ENCODE measurements around the gene PTPRG.

The PTPRG gene

DNA sequence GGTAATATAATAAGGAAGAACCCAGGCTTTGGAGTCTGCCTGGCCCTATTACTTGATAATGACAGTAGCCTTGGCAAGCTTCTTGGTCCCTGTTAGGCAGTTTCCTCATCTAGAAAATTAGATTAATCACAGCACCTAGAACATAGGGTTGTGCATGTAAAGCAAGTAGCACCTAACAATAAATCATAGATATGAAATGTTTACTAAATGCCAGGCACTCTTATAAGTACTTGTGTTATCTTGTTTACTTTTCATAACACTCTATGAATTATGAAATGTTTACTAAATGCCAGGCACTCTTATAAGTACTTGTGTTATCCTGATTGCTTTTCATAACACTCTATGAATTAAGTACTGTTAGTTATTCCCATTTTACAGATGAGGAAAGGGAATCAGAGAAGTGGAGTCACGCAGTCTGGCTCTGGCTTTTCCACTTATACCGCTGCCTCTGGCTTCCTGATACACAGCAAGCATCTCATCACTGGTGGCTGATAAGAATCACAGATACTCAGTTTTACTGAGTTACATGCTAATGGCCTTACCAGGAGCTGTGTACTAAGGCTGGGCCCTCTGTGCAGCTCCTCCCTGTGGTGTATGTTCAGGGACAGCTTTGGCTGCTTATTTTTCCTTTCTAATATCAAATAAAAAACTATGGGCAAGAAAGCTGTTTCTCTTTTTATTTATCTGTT, 688.6 kb downstream of the PTPRG start:
- Histone ChIP-seq H3K79me2 (no peaks in the 10 kb centered on the region), H2AFZ (no peak overlapping the region), H3K36me3 (ENCODE audit: control insufficient read depth, insufficient read depth, low read length) (no peaks in the 10 kb centered on the region), H3K4me2 (ENCODE audit: low read length) (no peak overlapping the region), H3K9ac (no peak overlapping the region), H3K4me1 (peaks cover 13% of the 10 kb centered on the region), H3K27me3 (ENCODE audit: control insufficient read depth, insufficient read depth, low read length) (no peaks in the 10 kb centered on the region), H3K4me3 (ENCODE audit: low read depth, low read length) (no peak overlapping the region), H3K9me3 (ENCODE audit: control insufficient read depth, low read length) (no peaks in the 10 kb centered on the region), H3K27ac (no peak overlapping the region)
- TF ChIP-seq, protein P1, sequence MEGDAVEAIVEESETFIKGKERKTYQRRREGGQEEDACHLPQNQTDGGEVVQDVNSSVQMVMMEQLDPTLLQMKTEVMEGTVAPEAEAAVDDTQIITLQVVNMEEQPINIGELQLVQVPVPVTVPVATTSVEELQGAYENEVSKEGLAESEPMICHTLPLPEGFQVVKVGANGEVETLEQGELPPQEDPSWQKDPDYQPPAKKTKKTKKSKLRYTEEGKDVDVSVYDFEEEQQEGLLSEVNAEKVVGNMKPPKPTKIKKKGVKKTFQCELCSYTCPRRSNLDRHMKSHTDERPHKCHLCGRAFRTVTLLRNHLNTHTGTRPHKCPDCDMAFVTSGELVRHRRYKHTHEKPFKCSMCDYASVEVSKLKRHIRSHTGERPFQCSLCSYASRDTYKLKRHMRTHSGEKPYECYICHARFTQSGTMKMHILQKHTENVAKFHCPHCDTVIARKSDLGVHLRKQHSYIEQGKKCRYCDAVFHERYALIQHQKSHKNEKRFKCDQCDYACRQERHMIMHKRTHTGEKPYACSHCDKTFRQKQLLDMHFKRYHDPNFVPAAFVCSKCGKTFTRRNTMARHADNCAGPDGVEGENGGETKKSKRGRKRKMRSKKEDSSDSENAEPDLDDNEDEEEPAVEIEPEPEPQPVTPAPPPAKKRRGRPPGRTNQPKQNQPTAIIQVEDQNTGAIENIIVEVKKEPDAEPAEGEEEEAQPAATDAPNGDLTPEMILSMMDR (IDR thresholded peaks at IDR 0.05), result no peak

DNA sequence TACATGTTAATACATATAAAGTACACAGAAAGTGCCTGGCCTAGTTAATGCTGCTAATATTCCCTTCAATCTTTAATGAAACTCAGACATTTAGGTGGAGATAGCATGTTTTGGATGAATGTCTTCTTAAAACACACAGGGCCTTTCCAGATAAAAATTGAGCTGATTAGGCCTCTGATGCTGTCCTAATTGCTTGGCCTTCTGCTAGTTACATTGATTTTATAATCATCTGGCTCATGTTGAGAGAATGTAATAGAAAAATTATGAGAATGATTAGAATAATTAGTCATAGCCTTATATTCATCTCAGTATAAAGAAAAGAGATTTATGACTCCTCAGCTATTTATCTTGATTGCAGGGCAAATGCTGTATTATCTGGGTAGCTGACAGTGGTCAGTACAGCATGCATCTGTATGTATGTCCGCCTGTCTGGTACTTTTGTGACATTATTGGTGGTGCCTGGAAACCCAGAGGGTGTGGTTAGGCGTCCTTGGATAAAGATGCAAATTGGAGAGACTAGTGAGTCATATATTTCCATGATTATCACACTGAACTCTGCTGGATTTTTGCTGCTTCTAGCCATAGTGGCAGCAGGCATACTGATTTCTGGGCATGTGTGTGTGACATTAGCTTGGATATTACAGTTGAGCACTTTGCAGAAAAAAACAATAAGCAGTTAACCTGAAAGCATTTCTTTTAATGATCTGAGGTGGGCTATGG, 691.2 kb downstream of the PTPRG start:
- Histone ChIP-seq H3K79me2 (no peaks in the 10 kb centered on the region), H3K27ac (no peak overlapping the region), H3K9me3 (ENCODE audit: control insufficient read depth, low read length) (no peaks in the 10 kb centered on the region), H3K27me3 (ENCODE audit: control insufficient read depth, insufficient read depth, low read length) (no peaks in the 10 kb centered on the region), H3K4me2 (ENCODE audit: low read length) (no peak overlapping the region), H3K36me3 (ENCODE audit: control insufficient read depth, insufficient read depth, low read length) (no peaks in the 10 kb centered on the region), H3K4me1 (no peaks in the 10 kb centered on the region), H2AFZ (no peak overlapping the region), H3K9ac (no peak overlapping the region), H3K4me3 (ENCODE audit: low read depth, low read length) (no peak overlapping the region)
- TF ChIP-seq, protein P1 (IDR thresholded peaks at IDR 0.05), result no peak

DNA sequence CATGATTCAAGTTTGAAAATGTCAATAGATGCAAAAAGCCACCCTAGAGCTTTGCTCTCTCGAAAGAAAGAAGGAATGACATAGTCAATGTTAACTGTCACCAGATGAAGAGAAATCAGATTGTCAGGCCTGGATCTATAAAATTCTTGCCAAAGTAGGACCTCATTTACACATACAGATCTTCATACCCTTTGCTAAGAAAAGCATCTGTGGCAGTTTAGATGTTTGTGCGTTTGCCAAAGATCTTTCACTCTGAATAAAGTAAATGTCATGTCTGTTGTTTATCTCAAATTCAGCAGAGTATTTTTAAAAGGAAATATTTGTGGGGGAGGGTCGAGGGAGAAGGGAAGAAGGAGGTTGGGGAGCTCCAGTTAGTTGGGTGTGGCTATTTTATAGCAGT, 692.6 kb downstream of the PTPRG start:
- TF ChIP-seq, protein P1 (IDR thresholded peaks at IDR 0.05), result no peak
- no peaks in the 10 kb centered on the region for H3K36me3 ChIP-seq (ENCODE audit: control insufficient read depth, insufficient read depth, low read length)
- H3K27me3 ChIP-seq (ENCODE audit: control insufficient read depth, insufficient read depth, low read length), result no peaks in the 10 kb centered on the region
- H3K27ac ChIP-seq, result no peak overlapping the region
- H3K9ac ChIP-seq, result no peak overlapping the region
- H3K4me2 ChIP-seq (ENCODE audit: low read length), result no peak overlapping the region
- no peaks in the 10 kb centered on the region for H3K79me2 ChIP-seq
- H3K4me1 ChIP-seq, result no peaks in the 10 kb centered on the region
- no peaks in the 10 kb centered on the region for H3K9me3 ChIP-seq (ENCODE audit: control insufficient read depth, low read length)
- H3K4me3 ChIP-seq (ENCODE audit: low read depth, low read length), result no peak overlapping the region
- H2AFZ ChIP-seq, result no peak overlapping the region

DNA sequence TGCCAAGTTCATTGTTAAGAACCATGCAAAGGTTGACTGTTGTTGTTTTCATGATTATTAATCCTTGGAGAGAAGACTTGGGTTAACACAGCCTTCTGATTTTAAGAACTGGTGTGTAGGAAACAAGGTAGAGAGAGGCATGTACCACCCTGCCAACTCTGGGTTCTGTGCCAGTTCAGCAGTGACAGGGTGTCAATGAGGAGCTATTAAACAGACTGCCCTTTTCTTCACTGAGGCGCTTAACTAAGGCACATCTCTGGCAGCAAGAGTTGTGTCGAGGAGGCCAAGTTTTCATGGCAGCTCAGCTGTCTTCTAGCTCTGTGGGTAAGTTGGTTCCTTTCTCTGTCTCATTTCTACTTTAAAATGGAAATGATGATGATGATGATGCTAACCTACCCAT, 694.4 kb downstream of the PTPRG start:
- Histone ChIP-seq H3K27me3 (ENCODE audit: control insufficient read depth, insufficient read depth, low read length) (no peaks in the 10 kb centered on the region), H3K9me3 (ENCODE audit: control insufficient read depth, low read length) (no peaks in the 10 kb centered on the region), H3K27ac (no peak overlapping the region)

More for the DNA sequence above, 694.4 kb downstream of the PTPRG start:
- Histone ChIP-seq H2AFZ (no peak overlapping the region), H3K36me3 (ENCODE audit: control insufficient read depth, insufficient read depth, low read length) (no peaks in the 10 kb centered on the region), H3K9ac (no peak overlapping the region), H3K4me2 (ENCODE audit: low read length) (no peak overlapping the region), H3K4me1 (no peaks in the 10 kb centered on the region), H3K79me2 (no peaks in the 10 kb centered on the region), H3K4me3 (ENCODE audit: low read depth, low read length) (no peak overlapping the region)
- TF ChIP-seq, protein P1 (IDR thresholded peaks at IDR 0.05), result no peak

All from parathyroid adenoma (tissue), 2 donors.